ENCODE measurements around the gene ZNF518B. TPM values are rescaled to one million over a fixed set of nuclear protein-coding genes. Genes with fewer than 3 reads are reported as not detected.

The ZNF518B gene
- total and polyA plus RNA-seq, 8 donors: 0.99 to 9.9 (median 2.4) TPM

DNA sequence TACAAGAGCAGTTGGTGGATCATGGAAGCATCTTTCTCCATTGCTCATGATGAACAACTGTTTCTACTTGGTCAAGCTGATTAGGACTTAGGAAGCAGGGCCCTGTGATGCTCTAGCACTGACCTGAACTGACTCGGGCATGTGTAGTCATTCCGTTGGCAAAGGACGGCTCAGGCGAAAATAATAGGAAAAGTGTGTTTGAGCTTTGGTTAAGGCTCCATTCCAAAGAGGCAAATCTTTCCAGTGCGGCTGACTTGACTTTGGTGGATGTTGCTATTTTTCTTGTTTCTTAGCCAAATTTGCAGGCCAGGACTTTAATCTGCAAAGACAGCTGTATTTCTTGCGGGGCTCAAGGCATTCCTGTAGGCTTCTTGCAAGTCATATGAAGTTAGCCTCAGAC, 39.5 kb downstream of the ZNF518B start:
- WGBS, 2 donors: 90 to 95% methylated on average over 6 of the region's 6 CpGs
- DNase-seq: no peak
- intact Hi-C loops (cut with DNase I): no loop called here
- no peak overlapping the region for H3K4me3 ChIP-seq
- no peak overlapping the region for H3K27ac ChIP-seq
- no peaks in the 10 kb centered on the region for H3K27me3 ChIP-seq
- no peaks in the 10 kb centered on the region for H3K9me3 ChIP-seq
- TF ChIP-seq, protein P1, sequence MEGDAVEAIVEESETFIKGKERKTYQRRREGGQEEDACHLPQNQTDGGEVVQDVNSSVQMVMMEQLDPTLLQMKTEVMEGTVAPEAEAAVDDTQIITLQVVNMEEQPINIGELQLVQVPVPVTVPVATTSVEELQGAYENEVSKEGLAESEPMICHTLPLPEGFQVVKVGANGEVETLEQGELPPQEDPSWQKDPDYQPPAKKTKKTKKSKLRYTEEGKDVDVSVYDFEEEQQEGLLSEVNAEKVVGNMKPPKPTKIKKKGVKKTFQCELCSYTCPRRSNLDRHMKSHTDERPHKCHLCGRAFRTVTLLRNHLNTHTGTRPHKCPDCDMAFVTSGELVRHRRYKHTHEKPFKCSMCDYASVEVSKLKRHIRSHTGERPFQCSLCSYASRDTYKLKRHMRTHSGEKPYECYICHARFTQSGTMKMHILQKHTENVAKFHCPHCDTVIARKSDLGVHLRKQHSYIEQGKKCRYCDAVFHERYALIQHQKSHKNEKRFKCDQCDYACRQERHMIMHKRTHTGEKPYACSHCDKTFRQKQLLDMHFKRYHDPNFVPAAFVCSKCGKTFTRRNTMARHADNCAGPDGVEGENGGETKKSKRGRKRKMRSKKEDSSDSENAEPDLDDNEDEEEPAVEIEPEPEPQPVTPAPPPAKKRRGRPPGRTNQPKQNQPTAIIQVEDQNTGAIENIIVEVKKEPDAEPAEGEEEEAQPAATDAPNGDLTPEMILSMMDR (IDR thresholded peaks at IDR 0.05): no peak
- no peaks in the 10 kb centered on the region for H3K36me3 ChIP-seq
- ATAC-seq: no peak
- no peak for FAIRE-seq
- no peaks in the 10 kb centered on the region for H3K4me1 ChIP-seq

DNA sequence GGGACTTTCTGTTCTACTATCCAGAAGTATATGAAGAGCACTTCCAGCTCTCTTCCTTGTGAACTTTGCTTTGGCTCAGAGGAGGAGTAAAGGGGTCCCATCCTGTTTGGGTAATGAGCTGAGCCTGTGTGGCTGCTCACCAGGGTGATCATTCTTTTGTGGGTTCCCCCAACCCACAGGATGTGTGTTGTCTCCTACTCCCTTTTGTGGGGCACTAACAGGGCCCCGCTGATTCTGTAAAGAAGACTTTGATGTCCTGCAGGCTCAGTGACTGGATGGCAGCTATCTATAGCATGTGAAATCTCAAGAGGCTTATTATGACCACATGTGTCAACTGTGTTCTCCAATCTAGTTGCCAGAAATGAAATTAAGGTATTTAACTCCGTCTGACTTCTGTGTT, 40.8 kb downstream of the ZNF518B start:
- no peak for ATAC-seq
- no peak for DNase-seq
- intact Hi-C loops (cut with DNase I): no loop called here
- H3K27me3 ChIP-seq: no peaks in the 10 kb centered on the region
- H3K4me1 ChIP-seq: no peaks in the 10 kb centered on the region
- TF ChIP-seq, protein P1 (IDR thresholded peaks at IDR 0.05): no peak
- 60 to 83% methylated on average over 2 of the region's 2 CpGs for WGBS, 2 donors
- H3K36me3 ChIP-seq: no peaks in the 10 kb centered on the region
- no peak for FAIRE-seq
- H3K27ac ChIP-seq: no peak overlapping the region
- no peak overlapping the region for H3K4me3 ChIP-seq
- H3K9me3 ChIP-seq: no peaks in the 10 kb centered on the region

DNA sequence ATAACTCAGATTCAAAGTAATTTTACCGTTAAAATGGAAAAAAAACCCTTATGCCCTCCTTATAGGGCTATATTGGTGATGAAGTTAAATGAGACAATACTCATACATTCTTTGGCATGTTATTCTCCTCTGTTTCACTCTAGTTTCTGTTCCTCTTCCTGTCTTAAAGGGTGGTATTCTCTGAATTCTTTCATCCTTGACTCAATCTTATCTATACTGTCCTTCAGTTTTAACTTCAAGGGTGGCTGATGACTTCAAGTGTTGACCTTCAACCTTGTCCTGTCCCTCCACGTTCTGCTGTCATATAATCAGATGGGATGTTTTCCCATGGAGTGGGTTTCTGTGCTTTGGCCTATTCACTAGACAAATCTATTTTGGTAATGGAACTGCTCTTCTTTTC, 44.0 kb downstream of the ZNF518B start:
- no peaks in the 10 kb centered on the region for H3K4me1 ChIP-seq
- no peaks in the 10 kb centered on the region for H3K27me3 ChIP-seq
- WGBS, 2 donors: 47 to 55% methylated on average over 2 of the region's 2 CpGs
- intact Hi-C loops (cut with DNase I): no loop called here
- no peak overlapping the region for H3K4me3 ChIP-seq
- TF ChIP-seq, protein P1 (IDR thresholded peaks at IDR 0.05): no peak
- H3K36me3 ChIP-seq: no peaks in the 10 kb centered on the region
- H3K27ac ChIP-seq: no peak overlapping the region
- FAIRE-seq: no peak
- no peak for ATAC-seq
- DNase-seq: no peak
- H3K9me3 ChIP-seq: no peaks in the 10 kb centered on the region

DNA sequence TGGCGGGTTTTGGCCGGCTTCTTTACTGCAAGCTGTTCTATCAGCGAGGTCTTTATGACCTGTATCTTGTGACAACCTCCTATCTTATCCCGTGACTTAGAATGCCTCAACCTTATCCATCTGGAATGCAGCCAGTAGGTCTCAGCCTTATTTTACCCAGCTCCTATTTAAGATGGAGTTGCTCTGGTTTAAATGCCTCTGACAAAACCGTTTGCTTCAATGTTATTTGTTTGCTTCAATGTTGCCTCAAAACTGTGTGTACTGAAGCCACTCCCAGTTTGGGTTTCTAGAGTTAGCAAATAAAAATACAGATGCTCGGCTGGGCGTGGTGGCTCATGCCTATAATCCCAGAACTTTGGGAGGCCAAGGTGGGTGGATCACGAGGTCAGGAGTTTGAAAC, 51.6 kb downstream of the ZNF518B start:
- Histone ChIP-seq H3K4me3 (no peak overlapping the region), H3K27ac (no peak overlapping the region), H3K27me3 (no peaks in the 10 kb centered on the region), H3K36me3 (no peaks in the 10 kb centered on the region), H3K4me1 (no peaks in the 10 kb centered on the region), H3K9me3 (no peaks in the 10 kb centered on the region)
- WGBS, 2 donors: 46 to 66% methylated on average over 8 of the region's 8 CpGs
- no peak for ATAC-seq
- TF ChIP-seq, protein P1 (IDR thresholded peaks at IDR 0.05): no peak
- DNase-seq: no peak
- intact Hi-C loops (cut with DNase I): no loop called here
- FAIRE-seq: no peak

DNA sequence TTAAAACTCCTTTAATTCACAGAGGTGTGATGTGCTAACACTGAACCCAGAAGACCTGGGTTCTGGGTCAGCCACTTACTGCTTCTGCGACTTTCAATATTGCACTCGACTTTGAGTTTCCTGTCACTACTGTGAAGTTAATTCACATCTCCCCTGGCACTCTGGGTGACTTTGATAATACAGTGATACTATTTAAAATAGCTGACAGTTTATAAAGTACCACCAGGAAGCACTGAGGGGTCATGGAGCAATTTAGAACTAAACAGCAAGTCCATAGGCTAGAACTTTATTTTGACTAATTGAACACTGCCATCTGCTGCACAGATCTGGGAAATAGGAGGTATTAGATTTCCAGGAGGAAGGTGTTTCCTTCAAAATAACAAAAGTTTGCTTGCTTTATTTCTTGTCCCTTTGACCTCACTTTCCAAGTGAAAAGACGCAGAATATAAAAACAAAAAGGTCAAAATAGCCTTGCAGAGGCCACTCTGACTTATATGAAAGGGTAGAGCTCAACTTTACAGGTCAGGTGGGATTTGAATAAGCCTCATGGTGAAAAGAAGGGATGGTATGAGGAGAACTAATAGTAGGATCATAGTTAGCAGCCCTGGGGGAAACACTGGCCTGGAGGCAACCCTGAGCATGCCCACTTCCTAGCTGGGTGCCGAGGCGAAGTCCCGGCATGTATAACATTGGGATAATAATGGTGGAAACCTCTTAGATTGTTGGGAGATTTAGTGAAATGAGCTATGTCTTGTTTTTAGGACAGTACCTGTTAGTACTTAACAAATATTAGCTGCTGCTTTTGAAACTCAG, 53.4 kb downstream of the ZNF518B start:
- no peak overlapping the region for H3K4me3 ChIP-seq
- TF ChIP-seq, protein P1 (IDR thresholded peaks at IDR 0.05): peak in 1 of 4 donors; percentile 18
- no peaks in the 10 kb centered on the region for H3K27me3 ChIP-seq
- peak in 1 of 6 donors; percentile 14 for DNase-seq
- no peaks in the 10 kb centered on the region for H3K36me3 ChIP-seq
- peak in 3 of 4 donors; percentile 53 to 66 (median 58) for ATAC-seq
- FAIRE-seq: no peak
- no peak overlapping the region for H3K27ac ChIP-seq
- 53 to 70% methylated on average over 6 of the region's 6 CpGs for WGBS, 2 donors
- no peaks in the 10 kb centered on the region for H3K4me1 ChIP-seq
- no peaks in the 10 kb centered on the region for H3K9me3 ChIP-seq
- intact Hi-C loops (cut with DNase I): loop anchor here in 1 of 3 donors (5.0 kb wide), 1 partner anchor 247 kb away; no protein-coding TSS in a partner anchor

All from pancreas (tissue), 10 donors.